ENCODE results near the gene FGF4. TPM values are rescaled to one million over a fixed set of nuclear protein-coding genes. Genes with fewer than 3 reads are reported as not detected.

The FGF4 gene, protein sequence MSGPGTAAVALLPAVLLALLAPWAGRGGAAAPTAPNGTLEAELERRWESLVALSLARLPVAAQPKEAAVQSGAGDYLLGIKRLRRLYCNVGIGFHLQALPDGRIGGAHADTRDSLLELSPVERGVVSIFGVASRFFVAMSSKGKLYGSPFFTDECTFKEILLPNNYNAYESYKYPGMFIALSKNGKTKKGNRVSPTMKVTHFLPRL
- total RNA-seq = not detected in 2 replicates

GRCh38 chr11:69775163-69775755, at the start of gene FGF4:
Gene FGF4 (minus strand): TSS chr11:69775341. CDS start chr11:69775084, 257 bp downstream.

GRCh38 chr11:69818603-69819441, 43.7 kb upstream of the FGF4 start, which contains the start of gene FGF3:
Gene FGF3 (minus strand): TSS chr11:69819416. CDS start chr11:69818933, 483 bp downstream.

Other genes starting within 250 kb of the FGF4 start
- gene CCND1, start 134.2 kb downstream of the FGF4 start, total RNA-seq = 69.3 and 72.6 TPM in 2 replicates
- gene LTO1, start 100.0 kb downstream of the FGF4 start, total RNA-seq = 7.0 and 19.9 TPM in 2 replicates
- gene FGF19, start 71.3 kb downstream of the FGF4 start, total RNA-seq = not detected in 2 replicates
- gene FGF3, start 44.1 kb upstream of the FGF4 start, total RNA-seq = not detected in 2 replicates